IPS-15b (cell line): ENCODE measurements around the gene DUOXA1.

Experiments
- H3K27me3 ChIP-seq: one replicate; pipeline ENCODE4 v1.6.1; 2013; ENCODE audit warnings: low read length; ENCODE audit not compliant: control insufficient read depth, insufficient read depth
- H3K36me3 ChIP-seq: one replicate; pipeline ENCODE4 v1.6.1; 2013; ENCODE audit warnings: low read length; ENCODE audit not compliant: control insufficient read depth, insufficient read depth
- H3K4me1 ChIP-seq: one replicate; pipeline ENCODE4 v1.6.1; 2013; ENCODE audit warnings: mild to moderate bottlenecking, low read length; ENCODE audit not compliant: control insufficient read depth, insufficient read depth
- H3K4me3 ChIP-seq: one replicate; pipeline ENCODE4 v1.5.1; 2013; ENCODE audit warnings: low read depth, low read length
- H3K9ac ChIP-seq: one replicate; pipeline ENCODE4 v1.6.1; 2013; ENCODE audit warnings: low read depth, mild to moderate bottlenecking, low read length
- H3K9me3 ChIP-seq: one replicate; pipeline ENCODE4 v1.6.1; 2013; ENCODE audit warnings: mild to moderate bottlenecking, low read length; ENCODE audit not compliant: control insufficient read depth, insufficient read depth

The DUOXA1 gene

DNA sequence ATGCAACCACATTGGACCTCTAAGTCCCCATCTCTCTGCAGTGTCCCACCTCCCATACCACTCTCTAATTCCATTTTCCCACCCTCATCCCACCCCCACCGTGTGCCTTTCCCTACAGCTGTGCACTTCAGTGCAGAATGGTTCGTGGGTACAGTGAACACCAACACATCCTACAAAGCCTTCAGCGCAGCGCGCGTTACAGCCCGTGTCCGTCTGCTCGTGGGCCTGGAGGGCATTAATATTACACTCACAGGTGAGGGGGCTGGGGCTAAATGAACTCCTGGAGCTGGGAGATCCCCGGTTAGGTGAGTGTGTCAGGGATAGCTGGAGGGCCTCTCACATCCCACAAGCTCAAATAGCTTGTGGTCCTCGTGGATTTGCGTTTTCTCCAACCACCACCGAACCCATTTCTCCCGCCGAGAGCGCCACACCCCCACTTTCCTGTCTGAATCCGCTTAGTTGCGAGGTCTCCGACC is 13.6 kb downstream of the DUOXA1 start:
- Histone ChIP-seq H3K9me3 (no peaks in the 10 kb centered on the region), H3K4me3 (peak overlapping the region; percentile 41), H3K9ac (no peak overlapping the region), H3K27me3 (peaks cover 94% of the 10 kb centered on the region), H3K4me1 (no peaks in the 10 kb centered on the region), H3K36me3 (no peaks in the 10 kb centered on the region)

GRCh38 chr15:45115312-45115820 is 14.3 kb downstream of the DUOXA1 start:
- Histone ChIP-seq H3K4me1 (no peaks in the 10 kb centered on the region), H3K9ac (no peak overlapping the region), H3K9me3 (no peaks in the 10 kb centered on the region), H3K4me3 (peak overlapping the region; percentile 41), H3K36me3 (no peaks in the 10 kb centered on the region), H3K27me3 (peaks cover 92% of the 10 kb centered on the region)

DNA sequence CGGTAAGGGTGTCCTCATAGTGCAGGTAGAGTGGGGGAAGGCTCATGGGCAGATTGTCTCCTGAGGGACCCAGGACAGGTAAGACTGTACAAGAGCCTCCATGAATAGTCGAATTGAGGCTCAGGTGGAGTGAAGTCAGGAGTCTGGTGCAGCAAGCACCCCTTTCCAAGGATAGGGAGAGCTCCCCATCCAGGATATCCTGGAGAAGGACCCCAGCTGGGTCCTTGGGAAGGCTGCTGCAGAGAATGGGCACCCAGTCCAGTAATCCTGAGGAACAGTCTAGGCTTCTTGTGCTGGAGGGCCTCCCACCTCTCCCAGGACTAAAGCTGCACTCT is 15.0 kb downstream of the DUOXA1 start:
- H3K36me3 ChIP-seq, result no peaks in the 10 kb centered on the region
- no peaks in the 10 kb centered on the region for H3K9me3 ChIP-seq
- H3K4me3 ChIP-seq, result peak overlapping the region; percentile 42
- no peak overlapping the region for H3K9ac ChIP-seq
- H3K27me3 ChIP-seq, result peaks cover 92% of the 10 kb centered on the region
- H3K4me1 ChIP-seq, result no peaks in the 10 kb centered on the region

DNA sequence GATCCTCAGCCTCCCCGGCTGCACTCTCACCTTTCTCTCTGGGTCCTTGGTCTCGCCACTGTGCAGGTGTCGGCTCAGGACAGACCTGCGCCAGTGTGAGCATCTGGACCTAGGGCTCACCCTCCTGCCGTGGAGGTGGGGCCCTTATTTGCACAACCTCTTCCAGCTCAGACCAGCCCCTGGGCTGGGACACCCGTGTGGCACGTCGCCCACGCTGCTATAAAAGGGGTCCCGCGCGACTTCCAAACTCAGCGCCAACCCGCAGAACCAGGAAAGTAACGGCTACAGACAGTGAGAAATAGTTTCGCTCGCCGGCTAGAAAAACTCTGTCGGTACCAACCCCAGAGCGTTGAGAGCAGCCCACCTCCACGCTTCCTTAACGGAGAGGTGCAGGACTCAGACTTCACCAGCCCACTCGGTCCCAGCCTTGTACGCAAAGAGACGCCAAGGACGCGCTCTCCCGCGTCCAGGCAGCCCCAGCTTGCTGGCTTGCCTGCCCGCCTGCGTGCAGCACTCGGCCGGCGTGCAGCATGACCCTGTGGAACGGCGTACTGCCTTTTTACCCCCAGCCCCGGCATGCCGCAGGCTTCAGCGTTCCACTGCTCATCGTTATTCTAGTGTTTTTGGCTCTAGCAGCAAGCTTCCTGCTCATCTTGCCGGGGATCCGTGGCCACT is 15.5 kb downstream of the DUOXA1 start, which contains the start of the genes DUOX2 and DUOXA2:
DUOX2 (minus strand) TSS at position 97 of the 675 bp plus-strand sequence. CDS start 761 bp downstream, outside the sequence.
DUOXA2 (plus strand) TSS at position 251 of the 675 bp plus-strand sequence; CDS start at position 531, 280 bp downstream.
- H3K36me3 ChIP-seq, result no peaks in the 10 kb centered on the region
- H3K9ac ChIP-seq, result no peak within 1 kb of the TSS
- peaks cover 92% of the 10 kb centered on the region for H3K27me3 ChIP-seq
- H3K4me1 ChIP-seq, result no peaks in the 10 kb centered on the region
- no peaks in the 10 kb centered on the region for H3K9me3 ChIP-seq
- peak within 1 kb of the TSS; percentile 42 for H3K4me3 ChIP-seq

DNA sequence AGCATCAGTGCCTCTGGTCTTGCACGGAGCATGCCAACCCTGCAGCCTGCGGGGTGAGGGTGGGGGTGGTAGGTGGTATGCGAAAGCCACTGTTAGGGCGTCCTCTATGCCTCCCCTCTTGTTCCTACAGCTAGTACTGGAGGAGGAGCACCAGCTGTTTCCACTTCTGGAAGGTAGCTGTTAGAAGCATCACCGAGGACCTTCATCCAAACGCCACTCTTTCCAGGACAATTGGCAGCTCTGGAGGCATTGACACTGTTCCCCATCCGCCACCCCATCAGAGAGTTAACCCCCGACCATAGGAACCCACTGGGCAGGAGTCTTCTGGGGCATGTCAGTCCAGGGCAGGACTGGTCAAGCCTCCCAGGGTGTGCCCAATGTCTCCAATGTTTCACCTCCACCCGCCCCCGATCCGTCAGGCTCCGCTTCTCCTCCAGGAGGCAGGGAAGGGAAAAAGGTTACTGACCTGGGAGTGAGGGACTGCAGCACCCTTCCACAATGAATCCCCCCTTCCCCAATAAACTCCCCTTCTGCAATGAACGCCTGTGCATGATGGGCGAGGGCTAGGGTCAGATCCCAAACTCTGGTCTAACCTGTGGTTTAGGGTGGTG is 16.2 kb downstream of the DUOXA1 start:
- peaks cover 92% of the 10 kb centered on the region for H3K27me3 ChIP-seq
- H3K4me1 ChIP-seq, result no peaks in the 10 kb centered on the region
- peak overlapping the region; percentile 42 for H3K4me3 ChIP-seq
- H3K36me3 ChIP-seq, result no peaks in the 10 kb centered on the region
- H3K9me3 ChIP-seq, result no peaks in the 10 kb centered on the region
- no peak overlapping the region for H3K9ac ChIP-seq

DNA sequence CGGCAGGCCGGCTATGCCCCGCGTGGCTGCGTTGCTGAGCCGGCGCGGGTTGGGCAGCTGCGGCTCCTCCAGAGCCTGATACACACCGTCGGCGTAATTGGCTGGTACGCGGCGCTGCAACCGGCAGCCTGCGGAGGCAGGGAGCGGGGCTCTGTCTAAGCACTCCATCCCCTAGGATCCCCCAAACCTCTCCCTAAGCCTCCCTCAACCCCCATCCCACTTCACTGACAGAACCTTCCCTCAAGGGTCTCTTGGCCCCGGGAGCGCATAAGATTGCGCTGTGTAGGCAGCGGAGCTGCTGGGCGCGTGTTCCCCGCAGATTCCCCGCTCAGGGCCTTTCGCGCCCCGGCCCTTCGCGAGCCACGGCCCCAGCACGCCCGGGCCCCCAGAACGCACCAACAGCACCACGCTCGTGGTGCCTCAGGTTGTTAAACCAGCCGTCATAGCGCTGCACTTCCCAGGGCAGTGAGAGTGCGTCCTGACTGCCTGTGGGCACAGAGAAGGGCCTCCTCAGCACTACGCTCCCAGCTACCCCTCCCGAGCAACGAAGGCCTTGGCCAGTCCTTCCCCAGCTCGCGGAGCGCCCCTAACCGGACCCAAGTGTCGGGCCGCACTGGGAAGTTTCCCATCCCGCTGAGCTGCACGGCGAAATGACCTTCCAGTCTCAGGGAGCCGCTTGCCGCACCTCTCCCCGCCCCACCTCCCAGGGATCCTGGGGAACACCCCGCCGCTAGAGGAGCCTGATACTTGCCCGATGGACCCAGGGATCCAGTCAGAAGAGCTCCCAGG is 16.9 kb downstream of the DUOXA1 start:
- Histone ChIP-seq H3K9ac (no peak overlapping the region), H3K36me3 (no peaks in the 10 kb centered on the region), H3K9me3 (no peaks in the 10 kb centered on the region), H3K27me3 (peaks cover 93% of the 10 kb centered on the region), H3K4me3 (peak overlapping the region; percentile 42), H3K4me1 (no peaks in the 10 kb centered on the region)

- Histone ChIP-seq H3K4me1 (no peaks in the 10 kb centered on the region), H3K9ac (no peak overlapping the region), H3K4me3 (peak overlapping the region; percentile 42), H3K36me3 (no peaks in the 10 kb centered on the region), H3K9me3 (no peaks in the 10 kb centered on the region), H3K27me3 (peaks cover 87% of the 10 kb centered on the region)
These were observed 17.5 kb downstream of the DUOXA1 start for GRCh38 chr15:45112143-45112590.

- Histone ChIP-seq H3K9me3 (no peaks in the 10 kb centered on the region), H3K27me3 (peaks cover 86% of the 10 kb centered on the region), H3K4me1 (no peaks in the 10 kb centered on the region), H3K9ac (no peak overlapping the region), H3K4me3 (peak overlapping the region; percentile 42), H3K36me3 (no peaks in the 10 kb centered on the region)
These were observed 18.1 kb downstream of the DUOXA1 start for GRCh38 chr15:45111390-45112142.

DNA sequence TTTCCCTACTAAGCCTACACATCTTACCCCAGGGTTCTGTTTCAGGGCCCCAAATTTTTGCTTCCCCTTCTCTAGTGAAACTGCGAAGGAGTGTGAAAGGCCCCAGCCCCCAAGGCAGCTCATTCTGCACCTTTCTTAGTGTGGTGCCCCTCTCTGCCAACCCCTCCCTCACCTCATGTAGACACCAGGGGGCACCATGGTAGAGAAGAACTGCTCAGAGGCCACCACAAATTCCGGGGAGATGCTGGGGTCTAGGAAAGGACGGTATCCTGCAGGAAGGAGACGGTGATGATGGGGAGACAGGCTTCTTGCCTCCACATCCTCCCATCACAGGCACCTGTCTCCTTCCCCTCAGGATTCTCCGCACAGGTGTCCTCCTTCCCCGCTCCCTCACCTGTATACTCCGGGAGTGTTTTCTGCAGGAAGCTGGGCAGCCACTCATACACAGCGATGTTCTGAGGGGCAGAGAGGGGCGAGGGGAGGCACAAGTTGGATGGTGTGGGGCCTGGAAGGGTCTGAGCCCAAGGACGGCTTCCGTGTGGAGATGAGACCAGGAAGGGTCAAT is 19.3 kb downstream of the DUOXA1 start:
- H3K36me3 ChIP-seq, result no peaks in the 10 kb centered on the region
- no peaks in the 10 kb centered on the region for H3K4me1 ChIP-seq
- no peak overlapping the region for H3K4me3 ChIP-seq
- no peak overlapping the region for H3K9ac ChIP-seq
- no peaks in the 10 kb centered on the region for H3K9me3 ChIP-seq
- H3K27me3 ChIP-seq, result peaks cover 73% of the 10 kb centered on the region

DNA sequence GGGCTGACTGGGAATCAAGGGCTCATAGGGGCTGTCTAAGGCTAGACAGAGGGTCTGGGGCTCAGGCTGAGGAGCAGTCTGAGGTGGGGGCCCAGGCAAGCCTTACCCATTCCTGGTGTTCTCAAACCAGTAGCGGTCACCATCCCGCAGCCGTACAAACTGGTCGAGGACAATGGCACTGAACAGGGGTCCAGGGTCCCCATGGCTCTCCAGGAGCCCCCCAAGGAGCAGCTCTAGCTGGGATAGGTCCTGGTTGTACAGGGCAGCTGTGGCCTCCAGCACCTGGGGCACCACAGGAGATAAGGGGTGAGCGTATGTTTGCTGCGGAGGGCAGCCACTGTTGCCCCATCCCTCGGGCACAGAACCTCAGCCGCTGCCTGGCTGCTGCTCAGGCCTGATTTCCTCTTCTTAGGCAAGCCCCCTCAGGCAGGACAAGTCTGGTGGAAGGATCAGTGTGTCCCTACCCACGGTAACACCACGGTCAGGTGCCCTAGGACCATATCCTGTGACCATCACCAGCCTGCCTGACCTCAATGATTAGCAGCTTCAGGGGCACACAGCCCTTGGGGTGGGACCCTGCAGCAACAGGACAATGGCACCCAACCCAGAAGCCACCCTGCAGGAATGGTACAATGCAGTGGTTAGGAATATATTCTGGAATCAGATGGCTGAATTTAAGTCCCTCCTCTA is 21.6 kb downstream of the DUOXA1 start:
- Histone ChIP-seq H3K9ac (no peak overlapping the region), H3K4me3 (no peak overlapping the region), H3K27me3 (peaks cover 53% of the 10 kb centered on the region)

More for the DNA sequence above, 21.6 kb downstream of the DUOXA1 start:
- no peaks in the 10 kb centered on the region for H3K36me3 ChIP-seq
- H3K4me1 ChIP-seq, result no peaks in the 10 kb centered on the region
- no peaks in the 10 kb centered on the region for H3K9me3 ChIP-seq
